A549 (cell line): ENCODE results near the gene BIN1. TPM values are rescaled to one million over a fixed set of nuclear protein-coding genes. Genes with fewer than 3 reads are reported as not detected.

ENCODE experiments used
- ATAC-seq, 2 experiments: fragments of 200-7000 bp in 1 of 2; fragments of >200 bp in 1 of 2; cut with Nextera tagmentation in 1 of 2; cut with Tn5 transposase in 1 of 2; 3 replicates each; pipeline versions ENCODE4 v1.8.0 to v1.9.1; 2018 to 2020; ENCODE audit warnings: mild to moderate bottlenecking in 1 of 2, moderate library complexity in 1 of 2
- CTCF ChIA-PET: fragments of 300-600 bp; sonication (Branson Sonifier 250); formaldehyde crosslinking; extraction: SDS; loops from one replicate; lab custom pipeline; 2021; ENCODE audit warnings: antibody characterized with exemption, inconsistent platforms; lab: Yijun Ruan, JAX
- POLR2A ChIA-PET: fragments of 350-600 bp; formaldehyde crosslinking; extraction: SDS; loops from one replicate; lab custom pipeline; 2021; ENCODE audit warnings: antibody characterized with exemption, inconsistent platforms; lab: Yijun Ruan, JAX
- DNase-seq, 2 experiments: peaks; one replicate each; pipeline versions ENCODE4 v3.0.0 to v3.0.0-alpha.2; 2011 to 2016; ENCODE audit warnings: low read depth in 1 of 2, low spot score in 1 of 2
- FAIRE-seq: peaks from 2 replicates; lab custom pipeline; 2011; peaks lifted over from hg19 to GRCh38; lab: Jason Lieb, UNC
- H3K27ac ChIP-seq, 2 experiments: fragments of >200 bp; sonication (Bioruptor Twin); formaldehyde crosslinking; 3 replicates each; pipeline ENCODE4 v1.5.1; 2016 to 2017
- H3K4me1 ChIP-seq: fragments of >200 bp; sonication (Bioruptor Twin); formaldehyde crosslinking; 3 replicates; pipeline ENCODE4 v1.6.1; 2016
- H3K4me2 ChIP-seq: fragments of >200 bp; sonication (Bioruptor Twin); formaldehyde crosslinking; 3 replicates; pipeline ENCODE4 v1.6.1; 2016
- H3K4me3 ChIP-seq: fragments of >200 bp; sonication (Bioruptor Twin); formaldehyde crosslinking; 3 replicates; pipeline ENCODE4 v1.5.1; 2016
- H3K9me3 ChIP-seq: fragments of >200 bp; sonication (Bioruptor Twin); formaldehyde crosslinking; 3 replicates; pipeline ENCODE4 v1.6.1; 2016
- EP300 ChIP-seq, 2 experiments: fragments of >200 bp; sonication (Bioruptor Twin); formaldehyde crosslinking; IDR thresholded peaks; 2 replicates in 1 of 2; 3 replicates in 1 of 2; pipeline ENCODE4 v1.6.1; 2016 to 2017
- FOSB ChIP-seq: fragments of 250-450 bp; sonication (Bioruptor Pico); IDR thresholded peaks from 2 replicates; pipeline ENCODE4 v1.5.0; 2020; ENCODE audit warnings: mild to moderate bottlenecking, moderate library complexity
- HOXB13 ChIP-seq: fragments of 250-450 bp; sonication (Bioruptor Pico); IDR thresholded peaks from 2 replicates; pipeline ENCODE4 v1.5.0; 2020; ENCODE audit warnings: low read depth, mild to moderate bottlenecking, moderate library complexity
- HOXB5 ChIP-seq: fragments of 250-450 bp; sonication (Bioruptor Pico); IDR thresholded peaks from 2 replicates; pipeline ENCODE4 v1.5.0; 2020; ENCODE audit warnings: mild to moderate bottlenecking, moderate library complexity
- KDM5A ChIP-seq: fragments of 200-600 bp; sonication (generic); IDR thresholded peaks from 2 replicates; pipeline ENCODE4 v1.6.1; 2016; ENCODE audit warnings: antibody characterized with exemption, mild to moderate bottlenecking
- MAFK ChIP-seq: fragments of 450-650 bp; IDR thresholded peaks from 2 replicates; pipeline ENCODE4 v1.6.1; 2014; ENCODE audit not compliant: partially characterized antibody
- MYC ChIP-seq: IDR thresholded peaks from 2 replicates; pipeline ENCODE4 v1.6.1; 2012; ENCODE audit warnings: mild to moderate bottlenecking, inconsistent platforms, low read length, improper control_type of control experiment, borderline replicate concordance
- POLR2AphosphoS2 ChIP-seq: conservative IDR thresholded peaks from 2 replicates; pipeline ENCODE4 v1.6.1; 2012; ENCODE audit warnings: low read length, improper control_type of control experiment, inconsistent platforms
- RARB ChIP-seq: fragments of 250-450 bp; sonication (Bioruptor Pico); IDR thresholded peaks from 2 replicates; pipeline ENCODE4 v1.8.0; 2021; ENCODE audit warnings: mild to moderate bottlenecking, moderate library complexity
- RFX5 ChIP-seq: fragments of 450-650 bp; IDR thresholded peaks from 2 replicates; pipeline ENCODE4 v1.7.1; 2014; ENCODE audit warnings: antibody characterized with exemption, mild to moderate bottlenecking, moderate library complexity
- RNF2 ChIP-seq: fragments of 200-600 bp; sonication (generic); IDR thresholded peaks from 2 replicates; pipeline ENCODE4 v1.6.1; 2016; ENCODE audit warnings: low read depth, mild to moderate bottlenecking, antibody characterized with exemption, moderate library complexity, borderline replicate concordance
- ZFP36 ChIP-seq: fragments of 450-650 bp; IDR thresholded peaks from 2 replicates; pipeline ENCODE4 v1.6.1; 2014; ENCODE audit warnings: borderline replicate concordance; ENCODE audit not compliant: partially characterized antibody
- WGBS: methylation state at CpG from one replicate; pipeline ENCODE4 v1.1.6; 2017; ENCODE audit errors: missing lambda C conversion rate; 5-methylcytosine and 5-hydroxymethylcytosine counted together
- polyA plus RNA-seq, 4 experiments: library from polyadenylated mRNA; depleted of rRNA in 3 of 4; stranded (reverse); fragments of >200 nt; fragmentation: RNase III in 1 of 4; extraction: RNeasy Plus Mini Kit Qiagen cat#74134 plus additional on column Dnase treatment in 1 of 4; gene quantifications; 2 replicates in 3 of 4; 3 replicates in 1 of 4; pipeline ENCODE4 v1.2.3, GENCODE V29; 2011 to 2017
- TF ChIP-seq, protein P1 (sequence below): fragments of 200-600 bp; sonication (generic); IDR thresholded peaks from 2 replicates; pipeline ENCODE4 v1.6.1; 2016; ENCODE audit warnings: antibody characterized with exemption, mild to moderate bottlenecking, moderate library complexity
- TF ChIP-seq, protein P2 (sequence below): IDR thresholded peaks from 2 replicates; pipeline ENCODE4 v1.6.1; 2012
- TF ChIP-seq, protein P3 (sequence below): fragments of 250-450 bp; sonication (Bioruptor Pico); IDR thresholded peaks from 2 replicates; pipeline ENCODE4 v1.5.0; 2021; ENCODE audit warnings: mild to moderate bottlenecking, moderate library complexity, borderline replicate concordance
- TF ChIP-seq, protein P4 (sequence below): IDR thresholded peaks from 2 replicates; pipeline ENCODE4 v1.6.1; 2012; ENCODE audit warnings: low read depth, borderline replicate concordance
- TF ChIP-seq, protein P5 (sequence below): fragments of 450-650 bp; IDR thresholded peaks from 2 replicates; pipeline ENCODE4 v1.6.1; 2014; ENCODE audit warnings: antibody characterized with exemption

BIN1 gene
- polyA plus RNA-seq, 2 of the 4 experiments (the other 2 are of a cell fraction): 15.5 to 34.1 TPM

DNA sequence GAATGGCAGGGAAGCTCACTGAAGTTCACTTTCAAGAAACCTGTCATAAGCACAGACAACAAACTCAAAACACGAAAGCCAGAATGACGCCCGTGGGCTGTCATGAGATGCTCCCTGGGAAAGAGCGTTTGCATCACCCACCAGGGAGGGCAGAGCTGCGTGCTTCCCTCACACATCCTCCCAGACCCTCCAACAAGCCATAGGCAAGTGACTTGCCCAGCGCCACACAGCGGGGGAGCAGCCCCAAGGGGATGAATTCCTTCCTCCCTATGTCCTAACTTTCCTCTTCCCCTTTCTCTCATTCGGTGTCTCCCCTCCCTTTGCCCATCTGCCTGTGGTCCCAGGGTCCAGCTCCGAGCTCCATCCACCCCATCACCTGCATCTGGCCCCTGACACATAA is 10.7 kb downstream of the BIN1 start:
- no peak for DNase-seq
- Histone ChIP-seq H3K27ac (0 out of 6 replicates have a peak overlapping the region, but pooled peaks of 1 of the 2 experiments have one; percentile 2), H3K9me3 (no peaks in the 10 kb centered on the region), H3K4me2 (no peak overlapping the region), H3K4me3 (no peak overlapping the region), H3K4me1 (peaks cover 63% of the 10 kb centered on the region)
- ATAC-seq: no peak
- CTCF ChIA-PET: interaction anchor here (1.0 to 1.5 kb wide), 3 partner anchors 14 to 28 kb away, joined by 3 to 6 read pairs (median 4); no protein-coding TSS in a partner anchor
- POLR2A ChIA-PET: no interaction called here
- FAIRE-seq: no peak
- WGBS: 80% methylated on average over 9 of the region's 9 CpGs
- no peak for TF ChIP-seq POLR2AphosphoS2
- TF ChIP-seq ZFP36: no peak
- TF ChIP-seq HOXB5 (CRISPR knock-in tag): no peak
- no peak for TF ChIP-seq HOXB13 (CRISPR knock-in tag)
- TF ChIP-seq KDM5A: no peak
- TF ChIP-seq, protein P1, sequence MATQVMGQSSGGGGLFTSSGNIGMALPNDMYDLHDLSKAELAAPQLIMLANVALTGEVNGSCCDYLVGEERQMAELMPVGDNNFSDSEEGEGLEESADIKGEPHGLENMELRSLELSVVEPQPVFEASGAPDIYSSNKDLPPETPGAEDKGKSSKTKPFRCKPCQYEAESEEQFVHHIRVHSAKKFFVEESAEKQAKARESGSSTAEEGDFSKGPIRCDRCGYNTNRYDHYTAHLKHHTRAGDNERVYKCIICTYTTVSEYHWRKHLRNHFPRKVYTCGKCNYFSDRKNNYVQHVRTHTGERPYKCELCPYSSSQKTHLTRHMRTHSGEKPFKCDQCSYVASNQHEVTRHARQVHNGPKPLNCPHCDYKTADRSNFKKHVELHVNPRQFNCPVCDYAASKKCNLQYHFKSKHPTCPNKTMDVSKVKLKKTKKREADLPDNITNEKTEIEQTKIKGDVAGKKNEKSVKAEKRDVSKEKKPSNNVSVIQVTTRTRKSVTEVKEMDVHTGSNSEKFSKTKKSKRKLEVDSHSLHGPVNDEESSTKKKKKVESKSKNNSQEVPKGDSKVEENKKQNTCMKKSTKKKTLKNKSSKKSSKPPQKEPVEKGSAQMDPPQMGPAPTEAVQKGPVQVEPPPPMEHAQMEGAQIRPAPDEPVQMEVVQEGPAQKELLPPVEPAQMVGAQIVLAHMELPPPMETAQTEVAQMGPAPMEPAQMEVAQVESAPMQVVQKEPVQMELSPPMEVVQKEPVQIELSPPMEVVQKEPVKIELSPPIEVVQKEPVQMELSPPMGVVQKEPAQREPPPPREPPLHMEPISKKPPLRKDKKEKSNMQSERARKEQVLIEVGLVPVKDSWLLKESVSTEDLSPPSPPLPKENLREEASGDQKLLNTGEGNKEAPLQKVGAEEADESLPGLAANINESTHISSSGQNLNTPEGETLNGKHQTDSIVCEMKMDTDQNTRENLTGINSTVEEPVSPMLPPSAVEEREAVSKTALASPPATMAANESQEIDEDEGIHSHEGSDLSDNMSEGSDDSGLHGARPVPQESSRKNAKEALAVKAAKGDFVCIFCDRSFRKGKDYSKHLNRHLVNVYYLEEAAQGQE: no peak
- no peak for TF ChIP-seq RNF2

DNA sequence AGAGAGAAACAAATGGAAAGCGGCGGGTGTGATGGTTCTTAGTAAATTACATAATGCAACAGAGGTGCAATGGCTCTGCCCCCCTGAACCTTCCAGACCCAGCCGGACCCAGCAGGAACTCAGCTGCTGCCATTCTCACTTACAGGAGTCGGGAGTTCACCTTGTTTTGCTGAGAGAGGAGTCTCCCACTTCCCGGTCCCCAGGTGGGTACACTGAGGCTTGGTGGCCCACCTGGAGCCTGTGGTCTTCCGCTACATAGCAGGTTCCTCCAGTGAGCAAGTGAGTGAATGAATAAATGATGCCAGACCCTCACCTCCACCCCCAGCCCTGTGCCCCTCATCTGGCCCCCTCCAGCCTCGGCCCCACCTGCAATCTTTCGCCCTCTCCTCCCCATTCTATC is 11.2 kb downstream of the BIN1 start:
- Histone ChIP-seq H3K4me1 (peaks cover 58% of the 10 kb centered on the region), H3K9me3 (no peaks in the 10 kb centered on the region), H3K27ac (peak overlapping the region in 1 of 2 experiments; percentile 83; a peak in 1 of 6 replicates), H3K4me2 (no peak overlapping the region)
- POLR2A ChIA-PET: no interaction called here
- CTCF ChIA-PET: interaction anchor here (1.0 to 1.8 kb wide), 4 partner anchors 13 to 46 kb away, joined by 3 to 6 read pairs (median 4); no protein-coding TSS in a partner anchor
- DNase-seq (no peak), ATAC-seq (no peak)
- WGBS: 88% methylated on average over 8 of the region's 8 CpGs
- TF ChIP-seq POLR2AphosphoS2 (no peak), RFX5 (no peak), MYC (no peak), RNF2 (no peak), RARB (CRISPR knock-in tag) (no peak), FOSB (CRISPR knock-in tag) (no peak), MAFK (no peak), EP300 (IDR thresholded peaks at IDR 0.05) (no peak)
- TF ChIP-seq, protein P2, sequence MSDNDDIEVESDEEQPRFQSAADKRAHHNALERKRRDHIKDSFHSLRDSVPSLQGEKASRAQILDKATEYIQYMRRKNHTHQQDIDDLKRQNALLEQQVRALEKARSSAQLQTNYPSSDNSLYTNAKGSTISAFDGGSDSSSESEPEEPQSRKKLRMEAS: no peak
- TF ChIP-seq, protein P3, sequence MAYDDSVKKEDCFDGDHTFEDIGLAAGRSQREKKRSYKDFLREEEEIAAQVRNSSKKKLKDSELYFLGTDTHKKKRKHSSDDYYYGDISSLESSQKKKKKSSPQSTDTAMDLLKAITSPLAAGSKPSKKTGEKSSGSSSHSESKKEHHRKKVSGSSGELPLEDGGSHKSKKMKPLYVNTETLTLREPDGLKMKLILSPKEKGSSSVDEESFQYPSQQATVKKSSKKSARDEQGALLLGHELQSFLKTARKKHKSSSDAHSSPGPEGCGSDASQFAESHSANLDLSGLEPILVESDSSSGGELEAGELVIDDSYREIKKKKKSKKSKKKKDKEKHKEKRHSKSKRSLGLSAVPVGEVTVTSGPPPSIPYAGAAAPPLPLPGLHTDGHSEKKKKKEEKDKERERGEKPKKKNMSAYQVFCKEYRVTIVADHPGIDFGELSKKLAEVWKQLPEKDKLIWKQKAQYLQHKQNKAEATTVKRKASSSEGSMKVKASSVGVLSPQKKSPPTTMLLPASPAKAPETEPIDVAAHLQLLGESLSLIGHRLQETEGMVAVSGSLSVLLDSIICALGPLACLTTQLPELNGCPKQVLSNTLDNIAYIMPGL (CRISPR knock-in tag): no peak
- TF ChIP-seq, protein P4, sequence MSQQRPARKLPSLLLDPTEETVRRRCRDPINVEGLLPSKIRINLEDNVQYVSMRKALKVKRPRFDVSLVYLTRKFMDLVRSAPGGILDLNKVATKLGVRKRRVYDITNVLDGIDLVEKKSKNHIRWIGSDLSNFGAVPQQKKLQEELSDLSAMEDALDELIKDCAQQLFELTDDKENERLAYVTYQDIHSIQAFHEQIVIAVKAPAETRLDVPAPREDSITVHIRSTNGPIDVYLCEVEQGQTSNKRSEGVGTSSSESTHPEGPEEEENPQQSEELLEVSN: no peak
- TF ChIP-seq, protein P5, sequence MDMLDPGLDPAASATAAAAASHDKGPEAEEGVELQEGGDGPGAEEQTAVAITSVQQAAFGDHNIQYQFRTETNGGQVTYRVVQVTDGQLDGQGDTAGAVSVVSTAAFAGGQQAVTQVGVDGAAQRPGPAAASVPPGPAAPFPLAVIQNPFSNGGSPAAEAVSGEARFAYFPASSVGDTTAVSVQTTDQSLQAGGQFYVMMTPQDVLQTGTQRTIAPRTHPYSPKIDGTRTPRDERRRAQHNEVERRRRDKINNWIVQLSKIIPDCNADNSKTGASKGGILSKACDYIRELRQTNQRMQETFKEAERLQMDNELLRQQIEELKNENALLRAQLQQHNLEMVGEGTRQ: no peak
- TF ChIP-seq, all 56 proteins: peak for 0
- no peak for FAIRE-seq
- no peak overlapping the region for H3K4me3 ChIP-seq
